Suprapubic skin (tissue), 4 donors: ENCODE measurements around the gene JADE2.

Experiments used
- CTCF ChIP-seq, 2 donors: fragments of 200-600 bp in 1 of 2; fragments of 450-650 bp in 1 of 2; sonication (generic) in 1 of 2; IDR thresholded peaks; one replicate each; pipeline ENCODE4 v1.5.1; 2016 to 2019; ENCODE audit warnings: antibody characterized with exemption in 2 of 2, mild to moderate bottlenecking in 1 of 2, moderate library complexity in 1 of 2
- EP300 ChIP-seq: sonication (generic); formaldehyde crosslinking; IDR thresholded peaks from one replicate; pipeline ENCODE4 v1.6.1; 2017; ENCODE audit warnings: antibody characterized with exemption
- POLR2AphosphoS5 ChIP-seq, 3 donors: sonication (generic); formaldehyde crosslinking; IDR thresholded peaks; one replicate each; pipeline ENCODE4 v1.6.1; 2017; ENCODE audit warnings: antibody characterized with exemption in 3 of 3

GRCh38 chr5:134541736-134542376, 16.4 kb downstream of the JADE2 start:
- no peak for TF ChIP-seq CTCF (IDR thresholded peaks at IDR 0.05)
- no peak for TF ChIP-seq EP300
- no peak for TF ChIP-seq POLR2AphosphoS5 (IDR thresholded peaks at IDR 0.05)
